Activated naive CD8-positive, alpha-beta T cell treated with anti-CD3 and anti-CD28 coated beads, Interleukin-2, amount 50 U/mL, for 24 hours (primary cell): ENCODE data around the gene SCD.
"Not testable (repeated sequence)": the region's sequence is repeated elsewhere in the genome, so short reads cannot be mapped to it uniquely, and the experiment has no call there.

Source experiments
- ATAC-seq: fragments of 150-1000 bp; cut with Tn5 transposase; one replicate; pipeline ENCODE4 v1.10.0; 2021
- DNase-seq: peaks from one replicate; pipeline ENCODE4 v3.0.0; 2021
- H3K27ac Mint-ChIP-seq: one replicate; pipeline ENCODE4 v1.8.0; 2021; ENCODE audit warnings: mild to moderate bottlenecking, mixed read lengths
- H3K27me3 Mint-ChIP-seq: one replicate; pipeline ENCODE4 v1.8.0; 2021; ENCODE audit warnings: mixed read lengths
- H3K36me3 Mint-ChIP-seq: one replicate; pipeline ENCODE4 v1.8.0; 2021; ENCODE audit warnings: low read depth, mixed read lengths
- H3K4me1 Mint-ChIP-seq: one replicate; pipeline ENCODE4 v1.8.0; 2021; ENCODE audit warnings: mixed read lengths
- H3K4me3 Mint-ChIP-seq: one replicate; pipeline ENCODE4 v1.8.0; 2021; ENCODE audit warnings: mild to moderate bottlenecking, moderate library complexity, mixed read lengths
- H3K9me3 Mint-ChIP-seq: one replicate; pipeline ENCODE4 v1.8.0; 2021; ENCODE audit warnings: mixed read lengths

SCD gene

DNA sequence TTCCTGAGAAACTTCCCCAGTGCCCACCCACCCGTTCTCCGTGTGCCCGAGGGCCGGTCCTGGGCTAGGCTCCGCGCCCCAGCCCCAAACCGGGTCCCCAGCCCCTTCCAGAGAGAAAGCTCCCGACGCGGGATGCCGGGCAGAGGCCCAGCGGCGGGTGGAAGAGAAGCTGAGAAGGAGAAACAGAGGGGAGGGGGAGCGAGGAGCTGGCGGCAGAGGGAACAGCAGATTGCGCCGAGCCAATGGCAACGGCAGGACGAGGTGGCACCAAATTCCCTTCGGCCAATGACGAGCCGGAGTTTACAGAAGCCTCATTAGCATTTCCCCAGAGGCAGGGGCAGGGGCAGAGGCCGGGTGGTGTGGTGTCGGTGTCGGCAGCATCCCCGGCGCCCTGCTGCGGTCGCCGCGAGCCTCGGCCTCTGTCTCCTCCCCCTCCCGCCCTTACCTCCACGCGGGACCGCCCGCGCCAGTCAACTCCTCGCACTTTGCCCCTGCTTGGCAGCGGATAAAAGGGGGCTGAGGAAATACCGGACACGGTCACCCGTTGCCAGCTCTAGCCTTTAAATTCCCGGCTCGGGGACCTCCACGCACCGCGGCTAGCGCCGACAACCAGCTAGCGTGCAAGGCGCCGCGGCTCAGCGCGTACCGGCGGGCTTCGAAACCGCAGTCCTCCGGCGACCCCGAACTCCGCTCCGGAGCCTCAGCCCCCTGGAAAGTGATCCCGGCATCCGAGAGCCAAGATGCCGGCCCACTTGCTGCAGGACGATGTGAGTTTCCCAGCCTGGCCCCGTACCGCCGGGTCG, at the start of gene SCD:
SCD (plus strand) TSS at position 469 of the 803 bp plus-strand sequence; CDS start at position 741, 272 bp downstream.
- no peaks in the 10 kb centered on the region for H3K27me3 Mint-ChIP-seq
- peak within 1 kb of the TSS; percentile 91 for H3K27ac Mint-ChIP-seq
- H3K4me1 Mint-ChIP-seq = peaks cover 48% of the 10 kb centered on the region
- H3K9me3 Mint-ChIP-seq = no peaks in the 10 kb centered on the region
- ATAC-seq = peak; percentile 93
- H3K4me3 Mint-ChIP-seq = peak within 1 kb of the TSS; percentile 95
- peaks cover 45% of the 10 kb centered on the region for H3K36me3 Mint-ChIP-seq
- DNase-seq = peak; percentile 85

DNA sequence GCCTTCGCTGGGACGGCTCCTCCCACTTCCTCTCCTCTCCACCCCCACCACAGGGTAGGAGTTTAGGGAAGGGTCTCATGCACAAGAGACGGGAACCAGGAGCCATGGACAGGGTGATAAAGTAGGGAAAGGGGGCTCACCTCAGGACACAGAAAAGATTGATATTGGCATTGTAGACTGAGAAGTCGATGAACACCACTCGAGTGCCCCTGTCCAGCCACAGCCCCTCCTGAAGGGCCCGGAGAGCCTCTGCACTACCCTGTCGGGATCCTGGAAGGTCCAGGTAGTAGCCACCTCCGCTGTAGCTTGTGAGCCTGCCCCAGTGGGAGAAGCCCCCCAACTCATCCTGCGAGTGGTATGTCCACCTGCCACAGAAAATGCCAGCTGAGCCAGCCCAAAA, 49.8 kb upstream of the SCD start:
- no peak overlapping the region for H3K27ac Mint-ChIP-seq
- DNase-seq (no peak), ATAC-seq (no peak)
- H3K4me1 Mint-ChIP-seq = no peaks in the 10 kb centered on the region
- peaks cover 27% of the 10 kb centered on the region for H3K27me3 Mint-ChIP-seq
- H3K4me3 Mint-ChIP-seq = no peak overlapping the region
- H3K9me3 Mint-ChIP-seq = no peaks in the 10 kb centered on the region
- no peaks in the 10 kb centered on the region for H3K36me3 Mint-ChIP-seq

DNA sequence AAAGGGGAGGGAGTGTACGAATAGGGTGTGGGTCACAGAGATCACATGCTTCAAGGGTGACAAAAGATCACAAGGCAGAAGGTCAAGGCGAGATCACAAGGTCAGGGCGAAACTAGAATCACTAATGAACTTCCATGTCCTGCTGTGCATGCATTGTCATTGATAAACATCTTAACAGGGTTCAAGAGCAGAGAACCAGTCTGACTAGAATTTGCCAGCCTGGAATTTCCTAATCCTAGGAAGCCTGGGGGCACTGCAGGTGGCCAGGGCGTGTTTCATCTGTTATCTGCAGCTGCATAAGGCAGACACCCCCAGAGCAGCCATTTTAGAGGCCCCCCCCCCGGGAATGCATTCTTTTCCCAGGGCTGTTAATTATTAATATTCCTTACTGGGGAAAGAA, 45.9 kb upstream of the SCD start:
- not testable (repeated sequence) for H3K9me3 Mint-ChIP-seq, H3K4me3 Mint-ChIP-seq, H3K4me1 Mint-ChIP-seq, DNase-seq, H3K27ac Mint-ChIP-seq, ATAC-seq, H3K36me3 Mint-ChIP-seq
- H3K27me3 Mint-ChIP-seq = peaks cover 38% of the 10 kb centered on the region

DNA sequence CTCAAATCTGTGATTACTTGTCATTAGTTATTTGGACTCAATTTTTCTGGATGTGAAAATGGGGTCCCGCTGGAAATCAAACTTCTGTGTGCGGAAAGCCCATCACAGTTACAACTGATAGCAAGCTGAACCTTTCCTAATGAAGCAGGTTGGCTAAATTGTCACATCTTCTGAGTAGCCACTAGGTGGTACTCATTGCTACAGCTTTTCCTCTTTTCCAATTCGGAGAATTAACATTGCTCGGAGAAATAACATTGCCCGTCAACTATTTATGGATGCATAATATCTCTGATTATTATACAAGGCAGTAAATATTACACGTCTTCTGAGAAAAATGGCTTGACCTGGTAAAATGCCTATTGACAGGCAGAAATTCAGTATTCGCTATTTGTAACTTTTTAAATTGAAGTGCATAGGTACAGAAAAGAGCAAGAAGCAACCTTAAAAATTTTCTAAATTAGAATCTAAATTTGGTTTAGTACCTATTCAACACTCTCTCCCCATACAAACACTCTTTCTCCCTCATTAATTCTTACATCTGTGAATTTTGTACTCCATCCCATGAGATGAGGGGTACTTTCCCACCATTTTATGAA, 43.2 kb upstream of the SCD start:
- H3K36me3 Mint-ChIP-seq = no peaks in the 10 kb centered on the region
- peaks cover 39% of the 10 kb centered on the region for H3K27me3 Mint-ChIP-seq
- no peak overlapping the region for H3K4me3 Mint-ChIP-seq
- DNase-seq = no peak
- H3K27ac Mint-ChIP-seq = no peak overlapping the region
- H3K9me3 Mint-ChIP-seq = no peaks in the 10 kb centered on the region
- ATAC-seq = no peak
- H3K4me1 Mint-ChIP-seq = no peaks in the 10 kb centered on the region

DNA sequence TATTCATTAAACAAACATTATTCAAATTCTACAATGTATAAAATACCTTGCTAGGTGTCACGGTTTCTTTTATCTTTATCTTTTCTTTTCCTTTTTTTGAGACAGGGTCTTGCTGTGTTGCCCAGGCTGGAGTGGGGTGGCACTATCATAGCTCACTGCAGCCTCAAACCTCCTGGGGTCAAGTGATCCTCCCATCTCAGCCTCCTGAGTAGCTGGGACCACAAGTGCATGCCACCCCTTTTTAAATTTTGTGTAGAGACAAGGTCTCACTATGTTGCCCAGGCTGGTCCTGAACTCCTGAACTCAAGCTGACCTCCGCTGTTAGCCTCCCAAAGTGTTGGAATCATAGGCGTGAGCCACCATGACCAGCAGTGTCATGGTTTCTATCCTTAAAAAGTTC, 42.6 kb upstream of the SCD start:
- Mint-ChIP-seq H3K27ac (no peak overlapping the region), H3K36me3 (no peaks in the 10 kb centered on the region), H3K9me3 (no peaks in the 10 kb centered on the region), H3K4me1 (no peaks in the 10 kb centered on the region), H3K4me3 (no peak overlapping the region), H3K27me3 (peaks cover 38% of the 10 kb centered on the region)
- no peak for DNase-seq
- ATAC-seq = no peak

DNA sequence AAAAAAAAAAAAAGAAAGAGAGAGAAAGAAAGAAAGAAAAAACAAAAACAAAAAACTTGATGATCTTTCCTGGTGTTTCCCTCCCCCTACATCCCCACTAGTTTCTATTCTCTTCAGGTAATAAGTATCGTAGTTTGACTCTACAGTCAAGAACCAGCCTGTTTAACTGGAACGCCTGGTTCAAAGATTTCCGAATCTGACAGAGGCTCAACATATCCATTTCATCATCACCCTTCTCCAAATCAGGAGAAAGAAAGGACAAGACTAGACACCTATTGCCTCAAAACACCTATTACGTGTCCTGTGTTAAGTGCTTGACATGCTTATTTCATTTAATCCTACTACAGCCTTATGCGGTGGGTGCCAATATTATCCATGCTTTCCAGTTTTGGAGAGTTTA, 40.2 kb upstream of the SCD start:
- H3K4me1 Mint-ChIP-seq = no peaks in the 10 kb centered on the region
- no peak for ATAC-seq
- no peak for DNase-seq
- no peaks in the 10 kb centered on the region for H3K9me3 Mint-ChIP-seq
- no peaks in the 10 kb centered on the region for H3K36me3 Mint-ChIP-seq
- peaks cover 42% of the 10 kb centered on the region for H3K27me3 Mint-ChIP-seq
- H3K27ac Mint-ChIP-seq = no peak overlapping the region
- H3K4me3 Mint-ChIP-seq = no peak overlapping the region

DNA sequence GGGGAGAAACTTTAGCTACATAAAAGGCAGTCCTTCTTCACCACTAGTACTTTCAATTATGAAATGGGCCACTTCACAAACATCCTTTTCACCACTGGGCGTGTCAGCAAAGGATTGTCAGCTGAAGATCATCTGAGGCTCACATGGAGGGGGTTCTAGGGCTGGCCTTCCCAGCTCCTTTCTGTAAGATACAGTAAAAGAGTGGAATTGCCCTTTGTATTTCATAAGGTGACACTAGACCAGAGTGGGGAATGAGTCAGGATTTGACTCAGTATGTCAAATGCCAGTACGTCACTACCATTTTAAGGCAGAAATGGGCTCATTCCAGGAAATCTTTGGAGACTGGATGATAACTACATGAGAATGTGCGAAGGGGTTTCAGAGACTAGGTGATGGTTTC, 39.3 kb upstream of the SCD start:
- ATAC-seq (peak; percentile 24), DNase-seq (no peak)
- Mint-ChIP-seq H3K27me3 (peaks cover 43% of the 10 kb centered on the region), H3K4me3 (no peak overlapping the region), H3K9me3 (no peaks in the 10 kb centered on the region), H3K36me3 (no peaks in the 10 kb centered on the region), H3K4me1 (no peaks in the 10 kb centered on the region), H3K27ac (no peak overlapping the region)

DNA sequence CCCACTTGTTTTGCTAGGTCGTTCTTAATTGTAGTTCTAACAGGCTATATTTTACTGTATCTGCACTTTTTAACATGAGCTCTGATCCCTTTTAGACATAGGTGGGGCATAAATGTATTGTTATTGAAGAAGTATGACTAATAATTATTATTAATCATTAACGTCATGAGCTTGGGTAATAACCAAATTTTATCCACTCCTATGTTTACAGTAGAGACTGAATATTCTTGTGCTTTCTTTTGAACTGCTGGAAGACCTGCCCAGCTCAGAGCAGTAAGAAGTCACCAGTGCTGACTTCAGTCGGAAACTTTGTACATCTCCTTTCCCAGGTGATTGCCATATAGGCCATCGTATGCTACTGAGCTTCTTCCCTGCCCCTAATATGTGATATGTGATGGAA, 35.7 kb upstream of the SCD start:
- Mint-ChIP-seq H3K4me1 (no peaks in the 10 kb centered on the region), H3K9me3 (no peaks in the 10 kb centered on the region), H3K36me3 (no peaks in the 10 kb centered on the region), H3K27me3 (peaks cover 34% of the 10 kb centered on the region), H3K4me3 (no peak overlapping the region), H3K27ac (no peak overlapping the region)
- DNase-seq (no peak), ATAC-seq (no peak)

DNA sequence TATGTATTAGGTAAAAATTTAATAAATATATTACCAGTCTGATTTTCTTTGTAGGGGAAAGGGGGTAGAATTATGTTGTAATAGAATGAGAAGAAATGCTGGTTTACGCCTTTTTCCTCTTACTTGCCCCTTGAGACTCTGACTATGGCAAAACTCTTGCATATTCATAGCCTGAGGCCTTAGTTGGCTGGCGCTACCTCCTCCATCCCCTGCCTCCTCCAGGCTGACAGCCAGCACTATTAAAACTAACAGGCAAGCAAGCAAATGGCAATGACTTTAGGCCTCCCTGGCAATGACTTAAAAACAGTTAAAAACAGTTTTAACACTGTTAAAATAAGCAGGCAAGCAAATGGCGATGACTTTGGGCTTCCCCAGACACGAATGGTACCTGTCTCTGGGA, 31.4 kb upstream of the SCD start:
- ATAC-seq = no peak
- DNase-seq = no peak
- Mint-ChIP-seq H3K4me1 (no peaks in the 10 kb centered on the region), H3K36me3 (no peaks in the 10 kb centered on the region), H3K9me3 (no peaks in the 10 kb centered on the region), H3K27me3 (peaks cover 31% of the 10 kb centered on the region), H3K4me3 (no peak overlapping the region), H3K27ac (no peak overlapping the region)

DNA sequence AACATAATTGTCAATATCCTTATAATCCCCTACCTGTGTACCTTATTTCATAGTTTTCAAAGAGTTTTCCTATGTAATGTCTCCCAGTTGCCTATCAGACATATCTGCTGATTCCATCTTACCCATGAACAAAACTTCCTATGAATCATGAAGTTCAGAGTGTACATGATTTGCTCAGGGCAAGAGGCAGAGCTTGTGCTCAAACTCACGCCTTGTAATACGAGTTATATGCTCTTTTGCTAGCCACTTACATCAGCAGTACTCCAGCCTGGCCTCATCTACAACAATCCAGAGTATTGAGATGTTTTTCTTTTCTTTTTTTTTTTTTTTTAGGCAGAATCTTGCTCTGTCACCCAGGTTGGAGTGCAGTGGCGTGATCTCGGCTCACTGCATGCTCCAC, 28.8 kb upstream of the SCD start:
- peaks cover 20% of the 10 kb centered on the region for H3K27me3 Mint-ChIP-seq
- no peaks in the 10 kb centered on the region for H3K9me3 Mint-ChIP-seq
- no peak overlapping the region for H3K4me3 Mint-ChIP-seq
- no peak for ATAC-seq
- H3K36me3 Mint-ChIP-seq = no peaks in the 10 kb centered on the region
- H3K27ac Mint-ChIP-seq = no peak overlapping the region
- no peak for DNase-seq
- no peaks in the 10 kb centered on the region for H3K4me1 Mint-ChIP-seq

DNA sequence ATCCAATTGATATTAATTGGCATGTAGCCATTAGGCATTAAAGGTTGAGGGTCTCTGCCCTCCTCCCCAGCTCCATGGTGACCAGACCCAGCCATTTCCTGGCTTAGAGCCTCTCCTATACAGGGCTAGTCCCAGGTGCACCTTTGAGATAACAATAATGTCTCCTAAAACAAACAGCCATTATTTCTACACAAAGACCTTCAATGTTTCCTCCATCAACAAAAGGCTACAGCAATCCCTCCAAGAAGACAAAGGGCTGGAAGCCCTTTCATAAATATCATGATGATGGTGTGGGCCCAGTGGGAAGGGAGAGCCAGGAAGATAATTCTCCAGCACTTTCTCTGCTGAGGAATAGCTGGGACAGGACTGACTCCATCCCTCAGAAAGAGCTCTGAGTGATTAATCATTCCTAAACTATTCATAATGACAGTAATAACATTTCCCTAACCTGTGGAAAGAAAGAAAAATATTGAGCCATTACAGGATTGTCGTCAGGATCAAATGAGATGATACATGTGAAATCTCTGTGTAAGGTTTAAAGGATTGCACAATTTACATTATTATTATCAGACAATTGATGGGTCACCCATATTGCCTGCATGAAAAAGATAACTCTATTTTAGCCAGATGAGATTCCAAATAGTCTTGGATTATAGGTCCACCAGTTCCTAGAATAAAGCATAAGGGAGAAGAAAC, 27.2 kb upstream of the SCD start:
- Mint-ChIP-seq H3K4me1 (no peaks in the 10 kb centered on the region), H3K27ac (no peak overlapping the region), H3K4me3 (no peak overlapping the region), H3K36me3 (no peaks in the 10 kb centered on the region), H3K27me3 (peaks cover 15% of the 10 kb centered on the region), H3K9me3 (no peaks in the 10 kb centered on the region)
- DNase-seq = no peak
- no peak for ATAC-seq

DNA sequence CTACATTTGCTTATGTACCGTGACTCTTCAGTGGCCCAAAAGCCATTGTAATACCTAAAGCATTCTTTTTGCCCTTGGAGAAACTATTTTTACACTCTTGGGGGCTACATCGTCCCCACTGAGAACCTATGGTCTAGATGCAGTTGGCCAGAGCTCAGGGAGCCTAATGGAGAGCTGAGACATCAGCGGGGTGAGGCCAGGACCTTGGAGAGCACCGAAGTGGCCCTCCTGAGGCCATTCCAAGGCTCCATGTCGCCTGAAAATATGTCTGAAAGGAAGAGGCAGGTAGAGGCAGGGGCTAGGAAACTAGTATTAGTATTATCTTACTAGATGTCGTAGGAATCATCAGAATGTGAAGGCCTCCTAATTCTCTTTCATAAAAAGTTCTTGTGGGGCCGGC, 21.9 kb upstream of the SCD start:
- DNase-seq (no peak), ATAC-seq (no peak)
- Mint-ChIP-seq H3K36me3 (no peaks in the 10 kb centered on the region), H3K4me3 (no peak overlapping the region), H3K27me3 (peaks cover 2% of the 10 kb centered on the region), H3K27ac (no peak overlapping the region), H3K9me3 (no peaks in the 10 kb centered on the region), H3K4me1 (peaks cover 13% of the 10 kb centered on the region)

DNA sequence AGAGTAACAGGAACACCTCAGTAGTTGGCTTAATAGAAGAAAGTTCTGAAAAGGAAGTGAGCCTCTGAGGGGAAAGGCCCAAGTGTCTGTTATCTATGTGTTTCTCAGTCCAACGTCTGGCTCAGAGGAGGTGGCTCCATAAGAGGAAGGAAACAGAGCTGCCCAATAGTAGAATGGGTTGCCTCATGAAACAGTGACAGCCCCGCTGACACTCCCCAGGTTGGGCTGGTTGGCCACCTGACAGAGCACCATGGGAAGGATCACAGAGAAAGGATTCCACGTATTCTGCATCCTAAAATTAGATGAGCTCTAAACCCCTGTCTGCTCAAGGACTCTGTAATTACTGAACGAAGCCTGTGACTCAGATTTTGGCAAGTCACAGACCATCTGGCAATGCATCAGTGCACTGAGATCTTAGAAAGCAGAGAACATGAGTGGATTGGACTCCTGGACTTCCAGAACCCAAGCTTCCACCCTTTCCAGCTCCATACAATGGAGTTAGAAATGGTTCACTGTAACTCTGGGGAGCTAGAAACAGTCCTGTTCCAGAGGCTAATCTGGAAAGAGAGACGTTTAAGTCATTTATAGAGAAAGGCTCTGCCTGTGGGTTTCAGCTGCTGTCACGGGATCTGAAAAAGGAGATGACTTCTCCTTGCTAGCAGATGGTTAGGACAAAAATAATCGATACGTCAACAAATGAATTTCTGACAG, 19.9 kb upstream of the SCD start:
- ATAC-seq (peak; percentile 88), DNase-seq (peak; percentile 31)
- Mint-ChIP-seq H3K27me3 (peaks cover 2% of the 10 kb centered on the region), H3K4me1 (peaks cover 13% of the 10 kb centered on the region), H3K9me3 (no peaks in the 10 kb centered on the region), H3K27ac (peak overlapping the region; percentile 23), H3K36me3 (no peaks in the 10 kb centered on the region), H3K4me3 (no peak overlapping the region)

DNA sequence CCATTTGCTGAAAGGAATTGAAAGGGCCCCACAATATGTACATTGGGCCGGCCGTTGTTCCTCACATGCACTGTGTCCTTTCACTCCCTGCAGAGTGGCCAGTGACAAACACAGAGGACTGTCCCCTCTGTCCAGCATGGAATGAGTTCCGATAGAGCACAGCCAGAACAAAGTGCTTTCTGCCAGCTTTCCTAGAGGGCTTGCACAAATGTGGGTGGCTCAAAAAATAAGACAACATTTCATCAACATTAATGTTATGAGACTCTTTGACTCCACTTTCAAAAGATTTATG, 19.4 kb upstream of the SCD start:
- H3K36me3 Mint-ChIP-seq = no peaks in the 10 kb centered on the region
- no peak for ATAC-seq
- peaks cover 13% of the 10 kb centered on the region for H3K4me1 Mint-ChIP-seq
- H3K4me3 Mint-ChIP-seq = no peak overlapping the region
- H3K9me3 Mint-ChIP-seq = no peaks in the 10 kb centered on the region
- peaks cover 2% of the 10 kb centered on the region for H3K27me3 Mint-ChIP-seq
- H3K27ac Mint-ChIP-seq = no peak overlapping the region
- DNase-seq = no peak

DNA sequence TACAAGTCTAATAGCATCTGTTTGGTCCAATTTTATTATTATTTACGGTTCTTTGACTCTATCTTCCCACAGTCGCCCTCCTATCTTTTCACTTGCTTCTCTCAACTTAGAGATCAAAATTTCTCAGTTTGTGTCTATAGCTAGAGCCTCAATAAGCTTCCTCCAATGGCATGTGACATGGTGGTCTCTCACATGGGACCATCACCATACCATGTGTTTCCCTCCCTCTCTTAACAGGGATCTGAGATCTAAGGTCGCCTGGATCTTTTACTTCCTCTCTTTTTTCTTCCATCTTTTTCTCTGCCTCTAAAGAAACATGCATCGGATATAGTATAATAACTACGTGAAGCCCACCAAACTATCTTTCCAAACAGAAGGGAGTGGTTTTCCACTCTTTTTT, 18.8 kb upstream of the SCD start:
- H3K27me3 Mint-ChIP-seq = peaks cover 2% of the 10 kb centered on the region
- H3K4me1 Mint-ChIP-seq = peaks cover 13% of the 10 kb centered on the region
- ATAC-seq = no peak
- H3K4me3 Mint-ChIP-seq = no peak overlapping the region
- H3K9me3 Mint-ChIP-seq = no peaks in the 10 kb centered on the region
- DNase-seq = no peak
- H3K36me3 Mint-ChIP-seq = no peaks in the 10 kb centered on the region
- no peak overlapping the region for H3K27ac Mint-ChIP-seq
